ENCODE results near the gene MAPKBP1. TPM values are rescaled to one million over a fixed set of nuclear protein-coding genes. Genes with fewer than 3 reads are reported as not detected.

The MAPKBP1 gene
- total RNA-seq, 1 experiment from 2014 or later: 13.7 TPM

- H3K27me3 Mint-ChIP-seq (ENCODE audit: low read depth): peaks cover 3% of the 10 kb centered on the region; the same call in 1 of the 2 replicates
- DNase-seq: no peak
- Histone ChIP-seq H2BK12ac (ENCODE audit: insufficient read length, low read depth, low read length) (no peak overlapping the region), H4K8ac (replicated peaks; ENCODE audit: insufficient read length, low read depth, low read length) (no peak overlapping the region), H2BK5ac (ENCODE audit: insufficient read length, low read length) (no peak overlapping the region), H3K4me1 (ENCODE audit: insufficient read depth, low read length) (no peaks in the 10 kb centered on the region), H3K23me2 (ENCODE audit: insufficient read length, low read depth, low read length, poor library complexity, severe bottlenecking) (no peaks in the 10 kb centered on the region), H2AK5ac (ENCODE audit: insufficient read length, low read length) (no peak overlapping the region), H2BK15ac (ENCODE audit: low read depth, low read length) (no peak overlapping the region), H3K9me3 (ENCODE audit: control insufficient read depth, low read depth, low read length) (no peaks in the 10 kb centered on the region), H3K18ac (ENCODE audit: insufficient read length, low read depth, low read length) (no peak overlapping the region), H4K5ac (ENCODE audit: insufficient read length, low read depth, low read length) (no peak overlapping the region), H3K23ac (ENCODE audit: insufficient read length, low read depth, low read length) (no peak overlapping the region), H3K79me1 (ENCODE audit: insufficient read depth, low read depth, low read length, poor library complexity, severe bottlenecking) (no peaks in the 10 kb centered on the region), H2BK20ac (ENCODE audit: low read depth, low read length, poor library complexity, severe bottlenecking) (no peak overlapping the region), H2BK120ac (ENCODE audit: low read depth, low read length, poor library complexity, severe bottlenecking) (no peak overlapping the region), H3K27me3 (ENCODE audit: insufficient read depth, low read length) (no peaks in the 10 kb centered on the region), H3T11ph (ENCODE audit: low read length) (no peak overlapping the region), H3K4ac (ENCODE audit: low read depth, low read length) (no peak overlapping the region), H3K14ac (ENCODE audit: insufficient read depth, low read length) (no peak overlapping the region; the same call in 1 of the 2 replicates), H3K4me2 (ENCODE audit: insufficient read depth, insufficient read length, low read length) (no peak overlapping the region), H4K91ac (ENCODE audit: insufficient read length, low read depth, low read length) (no peak overlapping the region), H2AFZ (ENCODE audit: low read length) (no peak overlapping the region), H3K27ac (ENCODE audit: insufficient read length, low read depth, low read length) (no peak overlapping the region), H4K20me1 (ENCODE audit: control insufficient read depth, insufficient read depth, insufficient read length) (no peaks in the 10 kb centered on the region), H3K56ac (ENCODE audit: insufficient read length, low read depth, low read length) (no peak overlapping the region), H3K79me2 (ENCODE audit: insufficient read depth, low read length) (no peaks in the 10 kb centered on the region), H3K9ac (ENCODE audit: extremely low read depth, insufficient read length, low read length) (no peak overlapping the region)
- H3K4me1 Mint-ChIP-seq: peaks cover 8 to 16% of the 10 kb centered on the region in 2 experiments
- H3K4me3 Mint-ChIP-seq: no peak overlapping the region
- TF ChIP-seq, protein P1, sequence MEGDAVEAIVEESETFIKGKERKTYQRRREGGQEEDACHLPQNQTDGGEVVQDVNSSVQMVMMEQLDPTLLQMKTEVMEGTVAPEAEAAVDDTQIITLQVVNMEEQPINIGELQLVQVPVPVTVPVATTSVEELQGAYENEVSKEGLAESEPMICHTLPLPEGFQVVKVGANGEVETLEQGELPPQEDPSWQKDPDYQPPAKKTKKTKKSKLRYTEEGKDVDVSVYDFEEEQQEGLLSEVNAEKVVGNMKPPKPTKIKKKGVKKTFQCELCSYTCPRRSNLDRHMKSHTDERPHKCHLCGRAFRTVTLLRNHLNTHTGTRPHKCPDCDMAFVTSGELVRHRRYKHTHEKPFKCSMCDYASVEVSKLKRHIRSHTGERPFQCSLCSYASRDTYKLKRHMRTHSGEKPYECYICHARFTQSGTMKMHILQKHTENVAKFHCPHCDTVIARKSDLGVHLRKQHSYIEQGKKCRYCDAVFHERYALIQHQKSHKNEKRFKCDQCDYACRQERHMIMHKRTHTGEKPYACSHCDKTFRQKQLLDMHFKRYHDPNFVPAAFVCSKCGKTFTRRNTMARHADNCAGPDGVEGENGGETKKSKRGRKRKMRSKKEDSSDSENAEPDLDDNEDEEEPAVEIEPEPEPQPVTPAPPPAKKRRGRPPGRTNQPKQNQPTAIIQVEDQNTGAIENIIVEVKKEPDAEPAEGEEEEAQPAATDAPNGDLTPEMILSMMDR (conservative IDR thresholded peaks at IDR 0.05): no peak
- peak overlapping the region in 1 of 3 experiments; percentile 83; a peak in 2 of 7 replicates for H3K27ac Mint-ChIP-seq
- H3K36me3 Mint-ChIP-seq (ENCODE audit: insufficient read depth in 1 of 3, low read depth in 3 of 3): no peaks in the 10 kb centered on the region; a peak in 1 of 7 replicates
- WGBS (ENCODE audit: extremely low coverage, insufficient read length, low lambda C conversion rate): no CpG with 5 or more reads among the region's 30 CpGs
- no peaks in the 10 kb centered on the region for H3K9me3 Mint-ChIP-seq
Observed at GRCh38 chr15:41855261-41855961, 81.1 kb downstream of the MAPKBP1 start.
